ENCODE measurements around the gene GADL1. TPM values are rescaled to one million over a fixed set of nuclear protein-coding genes. Genes with fewer than 3 reads are reported as not detected.

The GADL1 gene
- total RNA-seq, 3 donors from 2014 or later: not detected

- H3K4me3 ChIP-seq: no peak overlapping the region
- no peaks in the 10 kb centered on the region for H3K9me3 ChIP-seq
- TF ChIP-seq CTCF (IDR thresholded peaks at IDR 0.05): no peak
- DNase-seq (no peak), ATAC-seq (no peak)
- H3K36me3 ChIP-seq (ENCODE audit: low read depth): no peaks in the 10 kb centered on the region
- intact Hi-C loops (cut with DNase I, micrococcal nuclease): no loop called here
- H3K4me1 ChIP-seq (ENCODE audit: low read depth): peaks cover 13% of the 10 kb centered on the region
These were observed 181.5 kb downstream of the GADL1 start for GRCh38 chr3:30712991-30713390.

GRCh38 chr3:30711867-30712266 is 182.6 kb downstream of the GADL1 start:
- DNase-seq (no peak), ATAC-seq (no peak)
- Histone ChIP-seq H3K9me3 (no peaks in the 10 kb centered on the region), H3K4me3 (no peak overlapping the region), H3K4me1 (ENCODE audit: low read depth) (peaks cover 13% of the 10 kb centered on the region), H3K36me3 (ENCODE audit: low read depth) (no peaks in the 10 kb centered on the region)
- TF ChIP-seq CTCF (IDR thresholded peaks at IDR 0.05): no peak
- intact Hi-C loops (cut with DNase I, micrococcal nuclease): no loop called here

GRCh38 chr3:30711151-30711550 is 183.3 kb downstream of the GADL1 start:
- DNase-seq (no peak), ATAC-seq (no peak)
- no peaks in the 10 kb centered on the region for H3K36me3 ChIP-seq (ENCODE audit: low read depth)
- intact Hi-C loops (cut with DNase I, micrococcal nuclease): no loop called here
- no peaks in the 10 kb centered on the region for H3K9me3 ChIP-seq
- peaks cover 13% of the 10 kb centered on the region for H3K4me1 ChIP-seq (ENCODE audit: low read depth)
- TF ChIP-seq CTCF (IDR thresholded peaks at IDR 0.05): no peak
- no peak overlapping the region for H3K4me3 ChIP-seq

- Histone ChIP-seq H3K4me1 (ENCODE audit: low read depth) (peaks cover 13% of the 10 kb centered on the region), H3K36me3 (ENCODE audit: low read depth) (no peaks in the 10 kb centered on the region), H3K9me3 (no peaks in the 10 kb centered on the region), H3K4me3 (no peak overlapping the region)
- DNase-seq (peak in 1 of 3 donors; percentile 50), ATAC-seq (peak; percentile 96)
- no peak for TF ChIP-seq CTCF (IDR thresholded peaks at IDR 0.05)
- intact Hi-C loops (cut with DNase I, micrococcal nuclease): no loop called here
These were observed 184.4 kb downstream of the GADL1 start for GRCh38 chr3:30710017-30710416.

- H3K9me3 ChIP-seq: peaks cover under 1% of the 10 kb centered on the region
- peaks cover 13% of the 10 kb centered on the region for H3K4me1 ChIP-seq (ENCODE audit: low read depth)
- DNase-seq: no peak
- H3K36me3 ChIP-seq (ENCODE audit: low read depth): no peaks in the 10 kb centered on the region
- H3K4me3 ChIP-seq: no peak overlapping the region
- peak; percentile 59 for ATAC-seq
- no peak for TF ChIP-seq CTCF (IDR thresholded peaks at IDR 0.05)
- intact Hi-C loops (cut with DNase I, micrococcal nuclease): no loop called here
These were observed 186.0 kb downstream of the GADL1 start for GRCh38 chr3:30708472-30708871.

- Histone ChIP-seq H3K36me3 (ENCODE audit: low read depth) (no peaks in the 10 kb centered on the region), H3K4me3 (no peak overlapping the region), H3K9me3 (peaks cover 7% of the 10 kb centered on the region), H3K4me1 (ENCODE audit: low read depth) (peaks cover 13% of the 10 kb centered on the region)
- intact Hi-C loops (cut with DNase I, micrococcal nuclease): no loop called here
- no peak for TF ChIP-seq CTCF (IDR thresholded peaks at IDR 0.05)
- DNase-seq (no peak), ATAC-seq (no peak)
These were observed 186.6 kb downstream of the GADL1 start for GRCh38 chr3:30707825-30708224.

All from mucosa of descending colon (tissue), 3 donors.